H4 (cell line): Measurements from ENCODE around the gene NFKBIE. TPM values are rescaled to one million over a fixed set of nuclear protein-coding genes. Genes with fewer than 3 reads are reported as not detected.
A peak's percentile ranks its signal among the peaks of the same experiment; 100 is the strongest.
"Not testable (repeated sequence)": the region's sequence is repeated elsewhere in the genome, so short reads cannot be mapped to it uniquely, and the experiment has no call there.

Source experiments
- DNase-seq: peaks from one replicate; pipeline ENCODE4 v3.0.0-alpha.2; 2015; ENCODE audit warnings: low spot score
- total RNA-seq: library from RNA; depleted of rRNA; stranded (reverse); fragments of >200 nt; shearing (Covaris generic); gene quantifications from 2 replicates; pipeline ENCODE4 v1.2.3, GENCODE V29; 2014; rRNA removed

The NFKBIE gene, protein sequence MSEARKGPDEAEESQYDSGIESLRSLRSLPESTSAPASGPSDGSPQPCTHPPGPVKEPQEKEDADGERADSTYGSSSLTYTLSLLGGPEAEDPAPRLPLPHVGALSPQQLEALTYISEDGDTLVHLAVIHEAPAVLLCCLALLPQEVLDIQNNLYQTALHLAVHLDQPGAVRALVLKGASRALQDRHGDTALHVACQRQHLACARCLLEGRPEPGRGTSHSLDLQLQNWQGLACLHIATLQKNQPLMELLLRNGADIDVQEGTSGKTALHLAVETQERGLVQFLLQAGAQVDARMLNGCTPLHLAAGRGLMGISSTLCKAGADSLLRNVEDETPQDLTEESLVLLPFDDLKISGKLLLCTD
- total RNA-seq: 11.2 and 12.4 TPM in 2 replicates

DNA sequence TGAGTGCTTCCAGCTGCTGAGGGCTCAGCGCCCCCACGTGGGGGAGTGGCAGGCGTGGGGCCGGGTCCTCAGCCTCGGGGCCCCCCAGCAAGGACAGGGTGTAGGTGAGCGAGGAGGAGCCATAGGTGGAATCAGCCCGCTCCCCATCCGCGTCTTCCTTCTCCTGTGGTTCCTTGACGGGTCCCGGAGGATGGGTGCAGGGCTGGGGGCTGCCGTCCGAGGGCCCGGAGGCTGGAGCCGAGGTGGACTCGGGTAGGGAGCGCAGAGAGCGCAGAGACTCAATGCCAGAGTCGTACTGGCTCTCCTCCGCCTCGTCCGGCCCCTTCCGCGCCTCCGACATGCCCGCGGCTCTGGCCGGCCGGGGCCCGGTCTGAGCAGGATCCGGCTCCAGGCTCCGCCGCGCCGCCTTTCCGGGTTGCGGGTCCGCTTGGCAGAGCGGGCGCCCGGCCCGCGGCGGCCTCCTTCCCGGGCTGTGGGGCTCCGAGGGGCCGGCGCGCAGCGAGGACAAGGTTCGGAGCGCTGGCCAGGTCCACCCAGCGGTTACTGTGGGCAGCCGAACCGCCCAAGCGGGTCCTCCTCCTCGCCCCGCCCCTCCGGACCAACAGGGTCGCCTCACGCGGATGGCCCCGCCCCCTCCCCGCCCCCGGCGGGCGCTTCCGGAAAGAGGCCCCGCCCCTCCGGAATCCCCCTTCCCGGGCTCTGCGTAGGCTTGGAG is at the start of gene NFKBIE:
Gene NFKBIE, minus strand, starts transcription at position 545 of the 715 bp plus-strand sequence. Its CDS starts 205 bp downstream, at position 340.
- peak; percentile 80 for DNase-seq

DNA sequence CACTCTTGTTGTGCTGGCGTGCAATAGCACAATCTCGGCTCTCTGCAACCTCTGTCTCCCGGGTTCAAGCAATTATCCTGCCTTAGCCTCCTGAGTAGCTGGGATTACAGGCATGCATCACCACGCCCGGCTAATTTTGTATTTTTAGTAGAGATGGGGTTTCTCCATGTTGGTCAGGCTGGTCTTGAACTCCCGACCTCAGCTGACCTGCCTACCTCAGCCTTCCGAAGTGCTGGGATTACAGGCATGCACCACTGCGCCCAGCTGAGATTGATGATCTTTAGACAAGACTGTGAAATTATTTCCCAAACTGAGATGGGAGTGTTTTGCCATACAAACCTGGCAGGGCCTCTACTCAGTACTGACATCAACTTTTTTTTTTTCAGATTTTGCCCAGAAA is 49.3 kb upstream of the NFKBIE start:
- not testable (repeated sequence) for DNase-seq

DNA sequence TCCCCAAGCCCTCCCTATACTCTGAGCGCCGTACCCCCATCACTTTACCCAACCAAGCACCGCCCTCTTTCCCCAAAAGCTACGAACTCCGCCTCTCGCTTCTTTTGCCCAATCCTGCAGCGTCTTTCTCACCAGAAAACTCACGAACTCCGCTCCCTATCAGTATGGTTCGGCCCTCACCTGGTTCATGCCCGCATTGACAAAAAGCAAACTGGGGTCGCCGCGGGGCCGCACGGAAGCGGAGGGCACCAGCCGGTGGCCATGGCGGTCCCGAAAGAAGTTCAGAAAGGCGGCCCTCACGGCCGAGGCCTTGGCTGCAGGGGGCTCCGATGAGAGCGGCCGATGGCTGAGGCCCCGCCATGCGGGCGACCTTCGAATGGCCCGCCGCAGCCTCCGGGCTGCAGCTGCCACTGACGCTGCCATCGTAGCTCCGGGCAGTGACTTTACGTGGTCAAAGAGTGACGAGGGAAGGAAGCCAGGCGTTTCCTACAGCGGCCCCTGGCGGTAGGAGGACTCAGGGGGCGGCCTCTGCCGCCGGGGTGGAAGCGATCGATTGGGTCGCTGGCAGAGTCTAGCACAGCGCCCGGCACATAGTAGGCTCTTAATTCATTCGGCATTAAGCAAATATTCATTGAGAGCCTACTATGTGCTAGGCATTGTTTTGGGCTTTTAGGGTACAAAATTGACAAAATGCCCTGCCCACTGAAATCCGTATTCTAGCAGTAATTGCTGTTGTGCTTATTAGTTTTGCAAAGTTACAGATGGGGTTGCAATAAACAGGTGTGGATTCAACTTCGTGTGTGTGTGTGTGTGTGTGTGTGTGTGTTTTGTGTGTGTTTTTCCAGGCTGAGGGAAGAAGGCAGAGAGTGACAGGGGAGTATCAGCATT is 47.8 kb upstream of the NFKBIE start, which contains the start of gene AARS2:
Gene AARS2, minus strand, starts transcription at position 447 of the 888 bp plus-strand sequence. Its CDS starts 24 bp downstream, at position 423.
- peak; percentile 85 for DNase-seq

DNA sequence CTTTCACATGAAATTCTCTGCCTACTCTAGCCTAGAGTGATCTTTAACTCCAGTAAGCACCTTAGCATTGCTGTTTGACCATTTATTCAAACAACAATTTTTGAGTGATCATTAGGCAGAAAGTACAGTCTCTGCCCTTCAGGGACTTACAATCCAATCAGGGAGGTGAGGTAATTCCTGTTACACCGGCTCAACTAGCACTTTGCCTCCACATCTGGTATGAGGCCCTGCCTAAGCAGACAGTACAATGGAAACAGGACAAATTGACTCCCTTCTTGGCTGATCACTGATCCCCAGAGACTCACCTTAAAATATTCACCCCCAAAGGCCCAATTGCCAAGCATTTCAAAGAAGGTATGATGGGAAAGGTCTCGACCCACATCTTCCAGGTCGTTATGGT is 46.4 kb upstream of the NFKBIE start:
- DNase-seq: no peak

DNA sequence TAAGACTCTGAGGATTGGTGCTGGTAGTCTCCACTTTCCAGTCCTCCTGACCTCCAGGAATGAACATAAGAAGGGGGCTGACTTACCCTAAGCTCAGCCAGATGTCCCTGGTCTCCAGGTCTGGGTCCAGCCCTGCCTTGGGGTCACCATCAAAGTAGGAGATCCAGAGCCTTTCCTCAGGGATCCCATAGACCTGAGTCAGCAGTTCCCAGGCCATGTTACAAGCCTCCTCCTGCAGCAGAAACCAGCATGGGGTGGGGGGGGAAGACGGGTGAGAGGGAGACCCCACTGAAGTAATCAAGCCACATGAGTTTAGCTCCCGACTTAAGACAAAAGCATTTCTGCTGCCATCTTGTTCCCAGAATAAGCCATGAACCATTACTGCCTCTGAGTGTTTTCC is 46.0 kb upstream of the NFKBIE start:
- DNase-seq: no peak

DNA sequence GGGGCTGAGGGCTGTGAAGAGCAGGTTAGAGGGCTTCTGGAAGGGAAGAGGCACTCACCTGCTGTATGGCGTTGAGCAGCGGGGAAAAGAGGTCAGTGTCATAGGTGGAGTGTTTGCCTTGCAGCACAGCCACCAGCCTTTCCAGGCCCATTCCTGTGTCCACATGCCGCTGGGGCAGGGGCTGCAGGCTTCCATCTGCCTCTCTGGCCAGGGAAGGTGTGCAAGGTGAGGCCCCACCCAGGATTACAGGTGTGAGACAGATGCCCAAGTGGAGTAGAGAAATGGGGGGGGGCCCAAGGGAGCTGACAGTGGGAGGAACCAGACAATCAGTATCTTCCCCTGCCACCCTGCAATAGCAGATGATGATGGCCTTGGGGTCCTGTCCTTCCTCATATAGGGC is 44.9 kb upstream of the NFKBIE start:
- no peak for DNase-seq

DNA sequence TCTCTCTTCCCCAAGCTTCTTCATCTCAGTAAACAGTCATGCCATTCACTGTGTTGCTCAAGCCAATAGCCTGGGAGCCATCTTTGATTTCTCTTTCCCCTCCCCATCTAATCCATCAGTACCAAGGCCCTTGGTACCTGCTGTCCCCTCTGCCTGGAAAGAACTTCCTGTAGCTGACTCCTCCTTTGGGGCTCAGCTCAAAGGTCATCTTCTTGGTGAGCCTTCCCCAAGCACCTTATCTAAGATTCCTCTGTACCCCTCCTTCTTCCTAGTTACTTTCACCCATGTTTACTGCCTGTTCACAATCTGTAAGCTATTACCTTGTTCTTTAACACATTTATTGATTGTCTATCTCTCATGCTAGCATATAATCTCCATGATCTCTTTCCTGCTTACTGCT is 44.3 kb upstream of the NFKBIE start:
- no peak for DNase-seq

DNA sequence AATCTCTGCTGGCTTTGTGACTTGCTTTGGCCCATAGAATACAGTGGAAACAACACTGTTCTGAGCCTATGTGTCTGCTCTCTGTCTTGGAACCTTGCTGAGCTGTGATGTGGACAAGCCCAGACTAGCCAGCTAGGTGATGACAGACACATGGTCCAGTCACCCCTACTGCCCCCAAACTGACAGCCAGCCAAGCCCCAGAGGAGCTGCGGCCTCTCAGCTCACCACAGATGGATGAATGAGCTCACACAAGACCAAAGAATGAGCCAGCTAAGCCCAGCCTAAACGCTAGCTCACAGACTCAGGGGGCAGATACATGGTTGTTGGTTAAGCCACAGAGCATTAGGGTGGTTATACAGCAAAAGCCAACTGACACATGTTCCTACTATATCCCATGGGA is 43.7 kb upstream of the NFKBIE start:
- DNase-seq: no peak

DNA sequence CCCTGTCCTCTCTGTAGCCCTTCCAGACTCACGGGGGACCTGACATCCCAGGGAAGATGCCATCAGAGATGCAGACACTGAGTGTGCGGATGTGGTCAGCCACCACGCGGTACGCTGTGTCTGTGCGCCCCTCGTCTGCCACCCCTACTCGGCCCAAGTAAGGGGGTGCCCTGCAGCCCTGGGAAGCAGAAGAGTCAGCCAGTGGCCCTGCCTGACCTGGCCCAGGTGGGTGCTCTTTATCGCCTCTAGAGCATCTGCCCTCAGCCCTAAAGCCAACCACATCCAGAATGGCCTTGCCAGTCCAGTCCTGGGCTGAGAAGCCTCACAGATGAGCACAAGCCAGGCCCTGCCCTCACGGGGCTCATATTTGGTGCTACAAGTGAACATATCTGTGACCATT is 41.9 kb upstream of the NFKBIE start:
- no peak for DNase-seq

DNA sequence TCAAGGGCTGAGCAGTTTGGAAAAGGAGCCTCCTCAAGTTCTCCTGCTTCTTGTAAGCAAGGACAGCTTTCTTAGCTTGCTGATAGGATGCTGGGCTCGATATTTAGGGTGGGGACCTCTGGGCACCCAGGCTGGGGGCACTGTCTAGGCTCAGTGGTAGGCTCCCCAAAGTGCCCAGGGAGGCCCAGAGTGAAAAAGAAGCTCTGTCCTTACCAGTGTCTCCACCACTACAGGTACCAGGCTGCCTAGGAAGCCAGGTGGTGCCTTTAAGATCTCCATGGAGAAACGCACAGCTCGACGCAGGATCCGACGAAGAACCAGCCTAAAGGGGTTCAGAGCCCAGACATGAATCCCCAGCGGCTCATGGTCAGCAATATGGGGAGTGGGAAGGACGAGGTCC is 41.4 kb upstream of the NFKBIE start:
- DNase-seq: no peak

DNA sequence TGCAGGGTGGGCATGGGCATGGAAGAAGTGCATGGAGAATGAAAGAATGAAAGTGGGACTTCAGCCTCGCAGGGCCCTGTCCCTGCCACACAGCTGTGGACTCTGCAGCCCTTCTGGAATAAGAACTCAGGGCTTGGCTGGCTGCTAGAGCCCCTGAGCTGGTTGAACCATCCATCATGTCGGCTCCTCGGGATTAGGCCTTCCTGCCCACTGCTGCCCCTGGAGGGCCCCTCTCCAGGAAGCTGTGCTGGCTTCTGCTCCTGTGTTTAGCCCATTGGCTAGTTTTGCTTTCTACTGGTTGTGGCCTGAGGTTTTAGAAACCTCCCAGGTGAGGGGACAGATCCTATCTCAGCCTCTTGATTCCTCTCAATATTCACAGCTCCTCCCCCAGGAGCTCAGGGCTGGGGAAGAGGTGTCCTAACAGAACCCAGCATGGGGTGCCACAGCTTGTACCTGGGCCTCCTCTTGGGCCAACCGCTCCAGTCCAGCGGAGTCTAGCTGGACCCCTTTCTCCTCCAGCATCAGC is 39.9 kb upstream of the NFKBIE start:
- no peak for DNase-seq

DNA sequence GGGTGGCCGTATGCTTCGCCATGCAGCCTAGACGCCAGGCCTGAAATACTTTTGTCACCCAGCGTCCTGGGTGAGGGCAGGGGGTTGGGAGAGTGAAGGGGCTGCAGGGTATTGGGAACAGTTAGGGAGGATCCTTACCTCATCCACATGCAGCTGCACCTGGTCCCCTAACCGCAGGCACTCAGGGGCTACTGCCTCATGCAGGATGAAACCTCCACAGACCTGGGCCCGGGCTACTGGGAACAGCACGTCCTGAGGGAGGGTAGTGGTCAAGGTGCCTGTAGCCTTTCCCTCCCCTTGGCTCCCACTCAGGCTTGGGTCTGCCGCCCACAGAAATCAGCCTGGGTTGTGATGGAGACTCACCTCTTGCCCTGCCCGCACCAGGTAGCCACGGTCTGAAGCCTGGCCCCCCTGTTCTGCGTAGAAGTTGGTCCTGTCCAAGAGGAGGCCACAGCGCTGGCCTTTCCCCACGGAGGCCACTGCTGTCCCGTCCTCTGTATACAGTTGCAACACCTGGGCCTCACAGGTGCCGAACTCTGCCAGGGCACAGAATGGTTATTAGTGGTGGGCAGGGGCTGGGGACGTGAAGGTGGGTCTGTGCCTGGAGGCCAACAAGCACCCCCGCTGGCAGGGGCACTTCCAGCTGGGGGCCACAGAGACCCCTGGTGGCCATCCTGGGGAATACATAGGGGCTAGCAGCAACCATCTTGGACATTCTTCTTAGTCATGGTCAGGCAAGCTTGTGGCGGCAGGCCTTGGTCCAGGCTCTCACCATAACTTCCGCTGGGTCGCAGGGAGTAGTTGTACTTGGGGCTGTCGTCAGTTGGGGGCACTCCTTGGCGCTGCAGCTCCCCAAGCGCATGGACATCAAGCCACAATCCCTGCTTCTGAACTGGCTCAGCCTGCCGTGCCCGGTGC is 39.2 kb upstream of the NFKBIE start:
- DNase-seq: peak; percentile 57

DNA sequence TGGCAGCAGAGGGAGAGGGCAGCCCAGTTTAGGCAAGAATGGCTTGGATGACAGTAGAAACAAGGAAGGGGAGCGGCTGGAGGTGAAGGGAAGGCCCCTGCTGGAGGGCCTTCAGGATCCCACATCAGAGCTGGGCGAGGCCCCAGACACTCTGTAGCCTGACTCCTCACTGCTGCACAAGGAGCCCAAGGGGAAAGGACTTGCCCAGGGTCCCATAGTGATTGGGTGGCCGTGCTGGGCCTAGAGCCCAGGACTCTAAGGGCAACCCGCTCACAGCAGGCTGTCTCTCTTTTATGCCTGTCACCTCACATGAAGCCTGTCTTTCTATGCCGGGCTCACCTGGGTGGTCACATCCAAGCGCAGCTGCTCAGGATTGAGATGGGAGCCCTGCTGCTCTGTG is 38.5 kb upstream of the NFKBIE start:
- no peak for DNase-seq

DNA sequence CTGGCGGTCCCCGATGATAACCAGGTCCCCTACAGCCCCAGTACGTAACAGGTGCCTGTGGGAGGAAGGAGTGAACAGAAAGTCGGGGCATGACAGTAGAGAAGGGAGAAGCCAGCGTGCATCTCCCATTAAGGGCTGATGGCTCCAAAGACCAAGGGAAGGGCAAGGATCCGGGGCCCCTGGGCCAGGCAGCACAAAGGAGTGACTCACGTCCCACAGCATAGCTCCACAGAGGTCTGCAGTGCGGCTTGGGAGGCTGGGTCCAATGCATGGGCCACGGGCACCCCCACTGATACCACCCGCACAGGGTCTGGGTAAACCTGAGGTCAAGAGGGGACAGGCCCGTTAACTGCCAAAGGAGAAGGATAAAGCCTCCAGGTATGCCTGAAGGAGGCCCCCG is 37.5 kb upstream of the NFKBIE start:
- DNase-seq: no peak

DNA sequence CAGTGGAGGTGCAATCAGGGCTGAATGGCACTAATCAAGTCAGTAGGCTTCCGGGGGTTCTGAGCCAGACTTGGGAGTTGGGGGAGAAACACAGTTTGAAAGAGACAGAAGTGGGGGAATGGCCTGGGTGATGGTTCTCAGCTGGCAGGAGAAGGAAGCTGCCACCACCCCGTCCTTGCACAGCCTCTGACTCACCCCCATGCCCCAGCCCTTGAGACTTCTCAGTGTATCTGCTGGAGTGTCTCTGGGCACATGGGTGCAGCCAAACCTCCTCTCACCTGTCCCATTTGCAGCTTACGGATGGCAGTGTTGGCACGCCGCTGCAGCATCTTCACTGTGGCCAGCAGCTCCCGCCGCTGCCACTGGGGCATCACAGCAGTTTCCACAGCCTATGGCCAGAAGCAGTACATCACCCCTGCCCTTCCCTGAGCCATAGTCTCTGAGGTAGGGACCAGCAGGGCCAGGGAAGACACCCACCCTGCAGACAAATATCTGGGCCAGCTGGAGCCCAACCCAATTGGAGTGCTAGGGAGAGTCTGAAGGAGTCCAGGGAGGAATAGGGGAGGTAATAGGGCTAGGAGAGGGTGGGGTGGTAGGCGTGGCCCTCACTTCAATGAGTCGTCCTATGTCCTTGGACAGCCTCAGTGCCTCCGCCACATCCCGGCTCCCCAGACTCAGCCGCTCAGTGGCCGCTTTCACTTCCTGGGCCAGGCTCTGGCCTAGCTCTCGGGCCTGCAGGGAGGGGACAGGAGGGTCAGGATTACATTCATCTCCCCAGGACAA is 36.6 kb upstream of the NFKBIE start:
- no peak for DNase-seq

DNA sequence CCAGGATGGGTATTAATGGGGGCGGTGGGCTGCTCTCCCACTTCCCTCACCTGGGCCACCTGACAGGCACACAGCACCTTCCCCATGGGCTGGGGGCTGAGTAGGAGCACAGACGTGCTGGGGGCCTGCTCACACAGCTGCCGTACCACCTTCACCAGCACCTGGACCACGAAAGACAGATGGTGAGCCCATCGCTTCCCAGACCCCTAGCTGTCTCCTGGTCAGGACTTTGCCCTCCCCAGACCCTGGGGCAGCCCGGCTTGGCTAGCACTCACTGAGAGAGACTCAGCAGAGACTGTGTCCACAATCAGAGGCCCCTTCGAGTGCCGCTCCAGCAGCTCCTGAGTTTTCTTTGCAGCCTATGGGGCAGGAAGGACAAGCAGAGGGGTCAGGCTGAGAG is 35.8 kb upstream of the NFKBIE start:
- no peak for DNase-seq

DNA sequence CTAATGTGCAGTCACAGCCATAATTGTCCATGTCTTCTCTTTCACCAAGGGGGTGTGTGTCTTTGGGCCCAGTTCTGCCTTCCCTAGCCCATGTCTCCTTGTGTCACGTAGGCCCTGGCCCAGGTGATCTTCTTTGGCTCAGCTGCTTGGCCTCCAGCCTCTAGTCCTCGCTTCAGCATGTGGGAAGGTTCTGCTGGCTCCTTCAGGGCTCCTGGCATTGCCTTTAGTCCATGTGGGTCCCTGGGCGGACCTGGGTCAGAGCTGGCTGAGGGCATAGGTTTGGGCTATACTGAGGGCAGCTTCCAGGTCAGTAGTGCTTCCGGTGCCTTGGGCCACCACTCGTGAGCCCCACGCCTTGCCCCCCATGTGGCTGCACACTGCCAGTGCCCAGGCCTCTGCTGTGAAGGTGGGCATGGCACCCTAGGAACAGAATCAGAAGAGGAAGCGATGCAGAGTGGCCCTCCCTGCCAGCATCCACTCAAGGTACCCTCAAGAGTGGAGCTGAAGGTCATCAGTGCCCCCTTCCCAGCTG is 35.0 kb upstream of the NFKBIE start:
- no peak for DNase-seq

DNA sequence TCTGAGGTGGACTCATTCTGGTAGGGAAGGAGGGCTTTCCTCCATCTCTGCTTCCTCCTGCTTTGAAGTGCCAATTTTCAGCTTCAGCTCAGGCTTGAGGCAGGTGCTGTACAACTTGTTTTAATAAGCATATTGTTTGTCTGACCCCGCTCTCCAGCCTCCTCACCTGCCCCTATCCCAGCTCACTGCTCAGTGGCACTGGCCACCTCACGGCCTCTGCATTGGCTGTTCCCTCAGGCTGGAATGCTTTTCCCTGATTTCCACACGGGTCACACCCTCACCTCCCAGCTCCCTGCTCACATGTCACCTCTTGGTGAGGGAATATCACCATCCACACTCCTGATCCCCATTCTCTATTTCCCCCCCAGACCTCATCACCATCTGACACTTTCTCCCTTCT is 33.5 kb upstream of the NFKBIE start:
- DNase-seq: no peak

DNA sequence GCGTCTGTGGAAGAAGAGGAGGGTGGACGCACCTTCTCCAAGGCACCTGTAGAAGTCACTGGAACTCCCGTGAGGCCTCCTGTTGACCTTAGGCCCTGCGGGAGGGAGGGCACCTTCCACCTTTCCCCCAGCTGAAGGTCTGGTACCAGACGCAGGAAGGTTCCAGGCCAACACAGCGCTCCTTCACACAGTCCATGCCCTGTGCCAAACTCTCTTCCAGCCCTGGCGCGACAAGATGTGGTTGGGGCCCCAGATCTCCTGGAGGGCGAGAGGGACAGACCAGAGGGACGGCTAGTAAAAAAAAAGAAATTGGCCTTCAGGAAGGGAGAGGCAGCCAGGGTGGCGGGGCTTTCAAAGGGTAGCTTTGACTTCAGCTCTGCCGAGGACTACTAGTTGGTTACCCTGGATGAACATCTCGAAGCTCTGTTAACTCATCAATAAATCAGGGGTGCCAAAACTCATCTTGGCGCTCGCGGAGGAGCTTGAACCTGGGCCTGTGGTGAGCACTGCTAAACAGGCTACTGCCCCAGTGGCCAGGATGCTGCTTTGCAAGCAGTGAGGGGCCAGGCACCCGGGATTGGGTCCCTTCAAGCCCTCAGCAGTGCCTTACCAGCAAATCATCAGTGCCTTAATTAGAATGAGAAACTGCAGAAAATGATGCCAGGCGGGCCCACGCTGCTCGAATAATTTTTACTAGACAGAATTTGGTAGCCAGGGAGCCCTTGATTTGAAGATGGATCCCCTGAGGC is 32.9 kb upstream of the NFKBIE start:
- no peak for DNase-seq
